Measurements from ENCODE around the gene COL9A2. TPM values are rescaled to one million over a fixed set of nuclear protein-coding genes. Genes with fewer than 3 reads are reported as not detected.
"Not testable (repeated sequence)": the region's sequence is repeated elsewhere in the genome, so short reads cannot be mapped to it uniquely, and the experiment has no call there.

The COL9A2 gene
- total RNA-seq, 2 donors from 2014 or later: 2.3 to 59.1 TPM

DNA sequence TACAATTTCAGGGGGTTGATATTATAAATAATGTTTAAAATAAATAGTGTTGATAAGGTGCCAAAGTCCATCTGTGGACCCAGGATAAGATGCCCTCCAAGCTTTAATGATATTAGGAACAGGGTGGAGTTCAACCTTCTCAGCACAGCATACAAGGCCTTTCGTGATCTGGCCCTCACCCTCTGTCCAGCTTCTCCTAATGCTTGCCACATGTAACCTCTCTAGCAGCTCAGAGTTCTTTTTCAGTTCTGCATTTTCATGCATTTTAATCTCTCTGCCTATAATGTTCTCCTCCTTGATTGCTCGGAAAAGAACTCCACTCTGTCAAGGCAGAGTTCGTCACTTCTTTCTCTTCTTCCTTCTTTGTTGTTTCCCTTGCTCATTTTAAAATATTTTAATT is 35.0 kb upstream of the COL9A2 start:
- peak overlapping the region in 1 of 4 donors; percentile 69 for H3K27ac ChIP-seq
- no peak for ATAC-seq
- TF ChIP-seq POLR2A (IDR thresholded peaks at IDR 0.05): no peak
- TF ChIP-seq, protein P1, sequence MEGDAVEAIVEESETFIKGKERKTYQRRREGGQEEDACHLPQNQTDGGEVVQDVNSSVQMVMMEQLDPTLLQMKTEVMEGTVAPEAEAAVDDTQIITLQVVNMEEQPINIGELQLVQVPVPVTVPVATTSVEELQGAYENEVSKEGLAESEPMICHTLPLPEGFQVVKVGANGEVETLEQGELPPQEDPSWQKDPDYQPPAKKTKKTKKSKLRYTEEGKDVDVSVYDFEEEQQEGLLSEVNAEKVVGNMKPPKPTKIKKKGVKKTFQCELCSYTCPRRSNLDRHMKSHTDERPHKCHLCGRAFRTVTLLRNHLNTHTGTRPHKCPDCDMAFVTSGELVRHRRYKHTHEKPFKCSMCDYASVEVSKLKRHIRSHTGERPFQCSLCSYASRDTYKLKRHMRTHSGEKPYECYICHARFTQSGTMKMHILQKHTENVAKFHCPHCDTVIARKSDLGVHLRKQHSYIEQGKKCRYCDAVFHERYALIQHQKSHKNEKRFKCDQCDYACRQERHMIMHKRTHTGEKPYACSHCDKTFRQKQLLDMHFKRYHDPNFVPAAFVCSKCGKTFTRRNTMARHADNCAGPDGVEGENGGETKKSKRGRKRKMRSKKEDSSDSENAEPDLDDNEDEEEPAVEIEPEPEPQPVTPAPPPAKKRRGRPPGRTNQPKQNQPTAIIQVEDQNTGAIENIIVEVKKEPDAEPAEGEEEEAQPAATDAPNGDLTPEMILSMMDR (IDR thresholded peaks at IDR 0.05): no peak
- no peaks in the 10 kb centered on the region for H3K27me3 ChIP-seq
- intact Hi-C loops (cut with DNase I): loop anchor here (10.0 kb wide), 1 partner anchor 53 kb away; no protein-coding TSS in a partner anchor
- no peaks in the 10 kb centered on the region for H3K4me1 ChIP-seq
- no peaks in the 10 kb centered on the region for H3K36me3 ChIP-seq (replicated peaks in 1 of 2; ENCODE audit: insufficient read depth in 1 of 2, low read depth in 2 of 2)
- no peaks in the 10 kb centered on the region for H3K9me3 ChIP-seq
- WGBS, 2 donors: 78 to 86% methylated on average over 3 of the region's 3 CpGs
- H3K4me3 ChIP-seq: no peak overlapping the region
- DNase-seq: peak in 1 of 4 donors; percentile 22

DNA sequence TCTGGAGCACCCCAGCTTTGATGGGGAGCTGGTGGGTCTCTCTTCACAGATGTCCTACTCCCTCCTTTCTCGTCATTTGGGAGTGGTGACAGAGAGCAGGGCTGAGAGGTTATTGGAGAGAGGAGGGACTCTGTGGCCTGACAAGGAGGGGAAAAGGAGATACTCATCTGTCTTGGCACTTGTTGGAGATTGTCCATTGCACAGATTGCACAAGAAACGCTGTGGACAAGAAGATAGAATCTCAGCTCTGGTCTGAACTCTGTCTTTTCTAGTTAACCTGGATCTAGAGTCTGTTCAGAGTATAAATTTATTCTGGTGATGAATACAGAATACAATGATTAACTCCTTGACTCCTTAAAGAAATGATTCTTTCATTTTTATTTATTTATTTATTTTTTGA is 34.0 kb upstream of the COL9A2 start:
- Histone ChIP-seq H3K4me3 (no peak overlapping the region), H3K27me3 (no peaks in the 10 kb centered on the region), H3K9me3 (no peaks in the 10 kb centered on the region), H3K27ac (no peak overlapping the region), H3K4me1 (no peaks in the 10 kb centered on the region), H3K36me3 (replicated peaks in 1 of 2; ENCODE audit: insufficient read depth in 1 of 2, low read depth in 2 of 2) (no peaks in the 10 kb centered on the region)
- TF ChIP-seq POLR2A (IDR thresholded peaks at IDR 0.05): no peak
- TF ChIP-seq, protein P1 (IDR thresholded peaks at IDR 0.05): no peak
- intact Hi-C loops (cut with DNase I): loop anchor here (10.0 kb wide), 1 partner anchor 54 kb away; no protein-coding TSS in a partner anchor
- WGBS, 2 donors: 69 to 83% methylated on average over 2 of the region's 2 CpGs
- DNase-seq: no peak
- no peak for ATAC-seq

DNA sequence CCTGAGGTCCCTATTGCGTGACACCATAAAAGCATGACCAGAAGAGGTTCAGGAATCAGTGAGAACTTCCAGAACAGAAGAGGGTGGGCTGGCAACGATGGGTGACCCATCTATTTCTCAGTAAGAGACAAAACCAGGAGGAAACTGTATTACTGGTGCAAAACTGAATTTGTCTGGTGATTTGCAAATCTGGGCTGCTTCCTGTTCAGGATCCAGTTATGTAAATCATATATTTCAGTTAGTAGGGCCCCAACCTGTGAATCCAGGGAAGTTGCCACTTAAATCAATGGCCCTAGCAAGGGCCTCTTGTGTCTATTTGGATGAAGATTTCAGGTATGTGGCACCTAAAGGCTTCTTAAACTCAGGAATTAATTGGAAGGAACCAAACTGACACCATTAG is 33.3 kb upstream of the COL9A2 start:
- H3K4me3 ChIP-seq: no peak overlapping the region
- 75 to 80% methylated on average over 2 of the region's 2 CpGs for WGBS, 2 donors
- H3K27me3 ChIP-seq: no peaks in the 10 kb centered on the region
- ATAC-seq: no peak
- intact Hi-C loops (cut with DNase I): loop anchor here (10.0 kb wide), 1 partner anchor 54 kb away; no protein-coding TSS in a partner anchor
- H3K4me1 ChIP-seq: no peaks in the 10 kb centered on the region
- no peak for DNase-seq
- H3K9me3 ChIP-seq: no peaks in the 10 kb centered on the region
- no peaks in the 10 kb centered on the region for H3K36me3 ChIP-seq (replicated peaks in 1 of 2; ENCODE audit: insufficient read depth in 1 of 2, low read depth in 2 of 2)
- H3K27ac ChIP-seq: no peak overlapping the region
- TF ChIP-seq POLR2A (IDR thresholded peaks at IDR 0.05): no peak
- TF ChIP-seq, protein P1 (IDR thresholded peaks at IDR 0.05): no peak

DNA sequence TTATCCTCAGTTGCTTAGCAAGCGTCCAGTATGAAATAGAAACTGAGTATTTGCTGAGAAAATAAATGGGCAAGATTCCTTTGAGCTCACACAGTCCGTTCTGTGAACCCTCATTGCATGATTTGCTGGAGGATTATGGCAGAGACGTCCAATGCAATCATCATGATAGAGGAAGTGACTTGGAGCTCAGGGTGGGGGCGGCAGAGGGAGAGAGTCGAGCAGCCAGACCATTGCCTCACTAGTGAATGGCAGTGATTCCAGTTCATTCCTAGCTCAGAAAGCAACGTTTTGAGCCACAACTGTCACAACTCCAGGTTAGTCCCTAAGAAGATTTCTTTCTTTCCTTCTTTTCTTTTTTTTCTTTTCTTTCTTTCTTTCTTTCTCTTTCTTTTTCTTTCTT is 27.5 kb upstream of the COL9A2 start:
- H3K4me1 ChIP-seq: no peaks in the 10 kb centered on the region
- ATAC-seq (no peak), DNase-seq (peak in 3 of 4 donors; percentile 18 to 65 (median 23))
- no peak overlapping the region for H3K27ac ChIP-seq
- intact Hi-C loops (cut with DNase I): loop anchor here (5.0 kb wide), 2 partner anchors 192 to 262 kb away; no protein-coding TSS in a partner anchor
- H3K36me3 ChIP-seq (replicated peaks in 1 of 2; ENCODE audit: insufficient read depth in 1 of 2, low read depth in 2 of 2): no peaks in the 10 kb centered on the region
- H3K27me3 ChIP-seq: no peaks in the 10 kb centered on the region
- no peak overlapping the region for H3K4me3 ChIP-seq
- 18 to 33% methylated on average over 6 of the region's 6 CpGs for WGBS, 2 donors
- no peaks in the 10 kb centered on the region for H3K9me3 ChIP-seq
- TF ChIP-seq, protein P1 (IDR thresholded peaks at IDR 0.05): no peak
- peak in 1 of 3 donors; percentile 47 for TF ChIP-seq POLR2A (IDR thresholded peaks at IDR 0.05)

DNA sequence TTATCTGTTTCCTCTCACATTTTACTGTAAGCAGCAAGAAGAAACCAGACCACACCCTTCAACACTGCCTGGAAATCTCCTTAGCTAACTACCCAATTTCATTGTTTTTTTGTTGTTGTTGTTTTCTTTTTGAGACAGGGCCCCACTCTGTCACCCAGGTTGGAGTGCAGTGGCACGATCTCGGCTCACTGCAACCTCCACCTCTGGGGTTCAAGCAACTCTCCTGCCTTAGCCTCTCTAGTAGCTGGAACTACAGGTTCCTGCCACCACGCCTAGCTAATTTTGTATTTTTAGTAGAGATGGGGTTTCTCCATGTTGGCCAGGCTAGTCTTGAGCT is 25.3 kb upstream of the COL9A2 start:
- H3K9me3 ChIP-seq; ATAC-seq; H3K36me3 ChIP-seq (replicated peaks in 1 of 2; ENCODE audit: insufficient read depth in 1 of 2, low read depth in 2 of 2); H3K27me3 ChIP-seq; DNase-seq; H3K4me3 ChIP-seq: not testable (repeated sequence)
- intact Hi-C loops (cut with DNase I): loop anchor here (5.0 kb wide), 2 partner anchors 190 to 260 kb away; no protein-coding TSS in a partner anchor
- WGBS, 2 donors: 85 to 91% methylated on average over 3 of the region's 3 CpGs
- peaks cover 10% of the 10 kb centered on the region for H3K4me1 ChIP-seq
- H3K27ac ChIP-seq: peak overlapping the region in 1 of 4 donors; percentile 21

All from body of pancreas (tissue), 4 donors.